Spleen (tissue), 11 donors: ENCODE results near the gene ZYX. TPM values are rescaled to one million over a fixed set of nuclear protein-coding genes. Genes with fewer than 3 reads are reported as not detected.

Experiments used
- DNase-seq: peaks from one replicate; pipeline ENCODE4 v3.0.0-alpha.2; 2020
- H3K27ac ChIP-seq, 8 donors: fragments of 200-600 bp; sonication (generic) in 7 of 8; 1 replicate in 4 of 8; 2 replicates in 4 of 8; pipeline versions ENCODE4 v1.5.0 to v1.8.0; 2016 to 2021; ENCODE audit warnings: inconsistent platforms in 4 of 8, mild to moderate bottlenecking in 4 of 8, moderate library complexity in 1 of 8
- H3K27me3 ChIP-seq, 7 donors: fragments of 200-600 bp; sonication (generic) in 6 of 7; replicated peaks in 1 of 7; 1 replicate in 4 of 7; 2 replicates in 3 of 7; pipeline versions ENCODE4 v1.5.0 to v1.8.0; 2016 to 2021; ENCODE audit warnings: inconsistent platforms in 3 of 7, mild to moderate bottlenecking in 1 of 7
- H3K36me3 ChIP-seq, 6 donors: fragments of 200-600 bp; sonication (generic) in 5 of 6; 1 replicate in 4 of 6; 2 replicates in 2 of 6; pipeline versions ENCODE4 v1.5.0 to v1.8.0; 2016 to 2021; ENCODE audit warnings: inconsistent platforms in 2 of 6
- H3K4me1 ChIP-seq, 6 donors: fragments of 200-600 bp; sonication (generic) in 5 of 6; 1 replicate in 3 of 6; 2 replicates in 3 of 6; pipeline versions ENCODE4 v1.5.0 to v1.8.0; 2016 to 2021; ENCODE audit warnings: inconsistent platforms in 3 of 6
- H3K4me3 ChIP-seq, 8 donors: fragments of 200-600 bp; sonication (generic) in 7 of 8; 1 replicate in 4 of 8; 2 replicates in 4 of 8; pipeline versions ENCODE4 v1.5.0 to v1.8.0; 2016 to 2021; ENCODE audit warnings: inconsistent platforms in 4 of 8, mild to moderate bottlenecking in 4 of 8, moderate library complexity in 2 of 8
- H3K9me3 ChIP-seq, 8 donors: fragments of 200-600 bp; sonication (generic) in 7 of 8; 1 replicate in 4 of 8; 2 replicates in 4 of 8; pipeline versions ENCODE4 v1.5.0 to v1.8.0; 2016 to 2021; ENCODE audit warnings: inconsistent platforms in 4 of 8
- CTCF ChIP-seq, 11 experiments: fragments of 200-600 bp in 7 of 11; fragments of 450-650 bp in 4 of 11; sonication (generic) in 4 of 11; IDR thresholded peaks in 8 of 11; conservative IDR thresholded peaks in 3 of 11; 1 replicate in 7 of 11; 2 replicates in 4 of 11; pipeline versions ENCODE4 v1.4.0 to v1.8.0; 2016 to 2021; ENCODE audit warnings: antibody characterized with exemption in 11 of 11, inconsistent platforms in 4 of 11, mild to moderate bottlenecking in 1 of 11
- POLR2A ChIP-seq, 3 donors: fragments of 450-650 bp; IDR thresholded peaks; one replicate each; pipeline ENCODE4 v1.5.1; 2017; ENCODE audit warnings: antibody characterized with exemption in 3 of 3, mild to moderate bottlenecking in 1 of 3
- POLR2AphosphoS5 ChIP-seq, 3 donors: sonication (generic); formaldehyde crosslinking; IDR thresholded peaks; one replicate each; pipeline ENCODE4 v1.5.1; 2017; ENCODE audit warnings: antibody characterized with exemption in 3 of 3
- WGBS, 5 donors: extraction: QIAGEN DNeasy Blood & Tissue Kit in 3 of 5; methylation state at CpG; one replicate each; pipeline versions ENCODE4 v1.1.5 to v1.1.7; 2013 to 2018; 5-methylcytosine and 5-hydroxymethylcytosine counted together
- intact Hi-C: fragments of 100-400 bp; cut with DNase I; formaldehyde crosslinking; loops from one replicate; pipeline ENCODE4 v1.15.0; 2023; ENCODE audit warnings: low total_unique reads
- polyA plus RNA-seq, 3 donors: library from polyadenylated mRNA; stranded (reverse); fragments of 200-250 nt; gene quantifications; one replicate each; pipeline ENCODE4 v1.2.1, GENCODE V29; 2013
- total RNA-seq, 7 donors: library from RNA; depleted of rRNA in 3 of 7; stranded (reverse); fragments of >200 nt in 3 of 7; fragmentation: NEBNext Ultra II Directional in 4 of 7; extraction: Animal tissue kit (Norgen Biotek cat#: 25700) in 4 of 7; gene quantifications; one replicate each; pipeline versions ENCODE4 v1.1.0 to v1.2.1, GENCODE V29; 2016 to 2021
- donor health status: healthy with polysubstance abuse.
- donor health status: DM: no; HTN: no; CAD: no; lungs with moderate emphysema.
- donor health status: DM: no; HTN: no; CAD: no.
- donor health status: Bipolar disorder and iron deficiency.
- donor health status: healthy.
- donor health status: DM: no; HTN: no; CAD: no.
- donor health status: DM: yes; HTN: yes; CAD: no.

Gene ZYX
- total and polyA plus RNA-seq, 10 donors = 50.3 to 439 (median 187) TPM

DNA sequence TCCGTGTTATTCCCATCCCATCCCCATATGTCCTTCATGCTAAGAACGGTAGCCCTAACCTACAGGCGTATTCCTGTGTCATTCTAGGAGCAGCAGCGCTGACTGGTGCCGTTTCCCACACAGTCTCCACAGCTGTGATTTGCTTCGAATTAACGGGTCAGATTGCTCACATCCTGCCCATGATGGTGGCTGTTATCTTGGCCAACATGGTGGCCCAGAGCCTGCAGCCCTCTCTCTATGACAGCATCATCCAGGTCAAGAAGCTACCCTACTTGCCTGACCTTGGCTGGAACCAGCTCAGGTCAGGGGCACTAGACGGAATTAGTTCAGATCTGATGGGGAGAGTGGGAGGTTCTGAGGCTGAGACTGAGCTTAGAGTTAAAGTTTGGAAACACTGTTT, 39.3 kb upstream of the ZYX start:
- H3K4me3 ChIP-seq = no peak overlapping the region
- no peak overlapping the region for H3K27ac ChIP-seq
- TF ChIP-seq CTCF (IDR thresholded peaks at IDR 0.05 in 8 of 11, conservative IDR thresholded peaks at IDR 0.05 in 3 of 11) (no peak), POLR2AphosphoS5 (IDR thresholded peaks at IDR 0.05) (no peak), POLR2A (IDR thresholded peaks at IDR 0.05) (no peak)
- no peak for DNase-seq
- intact Hi-C loops = no loop called here
- WGBS, 5 donors = 87 to 96% (median 93%) methylated on average over 8 of the region's 8 CpGs
- peaks cover 0 to 37% (median 8%) of the 10 kb centered on the region in 7 donors for H3K27me3 ChIP-seq
- H3K36me3 ChIP-seq = no peaks in the 10 kb centered on the region
- H3K4me1 ChIP-seq = peaks cover 0 to 12% (median 10%) of the 10 kb centered on the region in 6 donors
- no peaks in the 10 kb centered on the region for H3K9me3 ChIP-seq

DNA sequence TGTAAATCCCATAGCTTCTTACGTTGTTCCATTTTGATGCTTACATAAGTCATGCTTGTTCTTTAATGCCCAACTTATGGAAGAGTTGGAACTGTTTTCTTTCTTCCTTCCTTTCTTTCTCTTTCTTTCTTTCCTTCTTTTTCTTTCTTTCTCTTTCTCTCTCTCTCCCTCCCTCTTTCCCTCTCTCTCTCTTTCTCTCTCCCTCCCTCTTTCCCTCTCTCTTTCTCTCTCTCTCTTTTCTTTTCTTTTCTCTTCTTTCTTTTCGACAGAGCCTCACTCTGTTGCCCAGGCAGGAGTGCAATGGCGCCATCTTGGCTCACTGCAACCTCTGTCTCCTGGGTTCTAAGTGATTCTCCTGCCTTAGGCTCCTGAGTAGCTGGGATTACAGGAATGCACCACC, 37.5 kb upstream of the ZYX start:
- H3K4me3 ChIP-seq = no peak overlapping the region
- TF ChIP-seq POLR2AphosphoS5 (IDR thresholded peaks at IDR 0.05) (no peak), CTCF (IDR thresholded peaks at IDR 0.05 in 8 of 11, conservative IDR thresholded peaks at IDR 0.05 in 3 of 11) (no peak), POLR2A (IDR thresholded peaks at IDR 0.05) (no peak)
- no peaks in the 10 kb centered on the region for H3K36me3 ChIP-seq
- peaks cover 0 to 12% (median 10%) of the 10 kb centered on the region in 6 donors for H3K4me1 ChIP-seq
- intact Hi-C loops = no loop called here
- WGBS, 5 donors = 62 to 94% (median 82%) methylated on average over 3 of the region's 3 CpGs
- H3K9me3 ChIP-seq = no peaks in the 10 kb centered on the region
- no peak for DNase-seq
- peaks cover 0 to 34% (median 8%) of the 10 kb centered on the region in 7 donors for H3K27me3 ChIP-seq
- H3K27ac ChIP-seq = no peak overlapping the region

- H3K9me3 ChIP-seq = no peaks in the 10 kb centered on the region
- H3K27ac ChIP-seq = no peak overlapping the region
- peaks cover 0 to 33% (median 8%) of the 10 kb centered on the region in 7 donors for H3K27me3 ChIP-seq
- intact Hi-C loops = no loop called here
- DNase-seq = peak; percentile 90
- peak overlapping the region in 3 of 8 donors; percentile 1 to 57 (median 29) for H3K4me3 ChIP-seq
- H3K36me3 ChIP-seq = no peaks in the 10 kb centered on the region
- peaks cover 0 to 12% (median 10%) of the 10 kb centered on the region in 6 donors for H3K4me1 ChIP-seq
- 8 to 18% (median 14%) methylated on average over 24 to 35 of the region's 35 CpGs for WGBS, 5 donors
- TF ChIP-seq POLR2AphosphoS5 (IDR thresholded peaks at IDR 0.05) = peak in 2 of 3 donors; percentile 41 to 69
- peak in 10 of 11 experiments; percentile 26 to 71 (median 53) for TF ChIP-seq CTCF (IDR thresholded peaks at IDR 0.05 in 8 of 11, conservative IDR thresholded peaks at IDR 0.05 in 3 of 11)
- TF ChIP-seq POLR2A (IDR thresholded peaks at IDR 0.05) = no peak
Measured at GRCh38 chr7:143345428-143345900, 35.7 kb upstream of the ZYX start.

DNA sequence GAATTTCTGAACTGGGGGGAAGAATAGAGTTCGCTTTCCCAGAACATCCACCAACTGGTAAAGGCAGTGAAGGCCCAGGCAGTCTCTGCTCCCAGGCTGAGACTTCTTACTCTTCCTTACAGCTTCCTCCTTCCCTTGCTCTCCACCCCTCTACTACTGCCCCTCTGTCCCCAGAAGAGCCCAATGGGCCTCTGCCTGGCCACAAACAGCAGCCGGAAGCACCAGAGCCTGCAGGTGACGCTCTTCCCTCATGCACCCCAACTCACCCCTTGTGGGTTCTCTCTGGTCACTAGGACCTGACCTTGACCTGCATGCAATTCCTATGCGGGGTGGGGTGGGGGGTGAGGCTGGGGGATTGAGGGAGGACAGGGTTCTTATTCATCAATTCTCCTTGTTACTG, 35.1 kb upstream of the ZYX start:
- no peaks in the 10 kb centered on the region for H3K9me3 ChIP-seq
- peaks cover 0 to 35% (median 8%) of the 10 kb centered on the region in 7 donors for H3K27me3 ChIP-seq
- WGBS, 5 donors = 65 to 95% (median 85%) methylated on average over 4 of the region's 4 CpGs
- no peak for DNase-seq
- no peak overlapping the region for H3K4me3 ChIP-seq
- no peaks in the 10 kb centered on the region for H3K36me3 ChIP-seq
- peaks cover 0 to 12% (median 10%) of the 10 kb centered on the region in 6 donors for H3K4me1 ChIP-seq
- no peak overlapping the region for H3K27ac ChIP-seq
- intact Hi-C loops = no loop called here
- TF ChIP-seq CTCF (IDR thresholded peaks at IDR 0.05 in 8 of 11, conservative IDR thresholded peaks at IDR 0.05 in 3 of 11) = no peak
- TF ChIP-seq POLR2A (IDR thresholded peaks at IDR 0.05) = no peak
- no peak for TF ChIP-seq POLR2AphosphoS5 (IDR thresholded peaks at IDR 0.05)
